Fibroblast of pulmonary artery (primary cell): ENCODE measurements around the gene ZNF292.
"Not testable (repeated sequence)": the region's sequence is repeated elsewhere in the genome, so short reads cannot be mapped to it uniquely, and the experiment has no call there.

Experiments
- DNase-seq: peaks from one replicate; pipeline ENCODE4 v3.0.0-alpha.2; 2010; ENCODE audit warnings: low read depth
- H3K4me3 ChIP-seq: replicated peaks from 2 replicates; pipeline ENCODE4 v1.5.1; 2011; ENCODE audit warnings: low read depth, mild to moderate bottlenecking, control low read depth, low read length, moderate library complexity
- CTCF ChIP-seq: IDR thresholded peaks from 2 replicates; pipeline ENCODE4 v1.5.1; 2011; ENCODE audit warnings: mild to moderate bottlenecking, control low read depth, low read length, inconsistent platforms; ENCODE audit errors: missing control alignments

The ZNF292 gene

DNA sequence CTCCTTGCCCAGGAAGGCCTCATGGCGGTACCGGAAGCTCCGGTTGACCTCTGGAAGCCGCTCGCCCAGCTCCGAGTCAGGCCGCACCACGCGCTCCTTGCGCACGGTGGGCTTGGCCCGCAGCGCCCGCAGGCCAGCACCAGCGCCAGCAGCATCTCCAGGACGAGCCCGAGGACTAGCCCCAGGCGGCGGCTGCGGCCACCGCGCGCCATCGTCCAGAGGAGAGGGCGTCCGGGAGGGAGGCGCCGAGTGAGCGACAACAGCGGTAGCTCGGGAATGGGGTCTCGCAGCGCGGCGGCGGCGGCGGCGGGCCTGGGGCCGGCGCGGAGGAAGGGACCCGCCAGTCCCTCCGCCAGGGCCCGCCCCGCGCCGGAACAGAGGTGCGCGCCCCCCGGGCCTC, 32.9 kb upstream of the ZNF292 start:
- no peak for DNase-seq
- TF ChIP-seq CTCF: no peak
- no peak overlapping the region for H3K4me3 ChIP-seq

GRCh38 chr6:87124074-87124473, 31.3 kb upstream of the ZNF292 start:
- TF ChIP-seq CTCF: no peak
- H3K4me3 ChIP-seq: no peak overlapping the region
- no peak for DNase-seq

- TF ChIP-seq CTCF: no peak
- H3K4me3 ChIP-seq: no peak overlapping the region
- DNase-seq: no peak
Measured at GRCh38 chr6:87126501-87126900, 28.9 kb upstream of the ZNF292 start.

DNA sequence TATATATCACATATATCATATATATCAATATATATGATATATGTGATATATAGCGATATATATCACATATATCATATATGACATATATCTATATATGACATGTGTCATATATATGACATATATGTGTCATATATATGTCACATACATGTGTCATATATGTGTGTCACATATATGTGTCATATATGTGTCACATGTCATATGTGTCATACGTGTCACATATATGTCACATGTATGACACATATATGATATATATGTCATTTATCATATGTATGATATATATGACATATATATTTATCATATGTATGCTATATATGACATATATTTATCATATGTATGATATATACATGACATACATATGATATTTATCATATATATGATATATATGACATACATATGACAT, 27.6 kb upstream of the ZNF292 start:
- TF ChIP-seq CTCF: no peak
- no peak overlapping the region for H3K4me3 ChIP-seq
- no peak for DNase-seq

GRCh38 chr6:87136963-87137362, 18.4 kb upstream of the ZNF292 start:
- no peak for DNase-seq
- TF ChIP-seq CTCF: no peak
- H3K4me3 ChIP-seq: no peak overlapping the region

DNA sequence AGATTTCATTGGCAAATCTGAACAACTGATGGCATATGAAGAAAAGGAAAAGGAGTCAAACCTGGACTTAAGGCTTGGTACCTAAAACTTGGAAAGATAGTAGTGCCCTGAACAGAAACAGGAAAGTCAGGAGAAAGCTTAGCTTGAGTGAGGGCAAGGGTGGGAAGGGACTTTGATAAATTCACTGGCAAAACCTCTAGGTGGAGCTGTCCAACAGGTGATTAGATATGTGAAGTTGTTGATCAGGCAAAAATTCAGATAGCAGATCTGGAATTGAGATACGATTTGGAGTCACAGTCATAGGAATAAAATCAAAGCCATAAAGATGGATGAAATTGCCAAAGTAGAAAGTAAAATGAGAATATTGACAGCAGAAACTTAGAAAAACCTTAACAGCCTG, 16.1 kb upstream of the ZNF292 start:
- peak; percentile 74 for TF ChIP-seq CTCF
- DNase-seq: peak; percentile 69
- no peak overlapping the region for H3K4me3 ChIP-seq

GRCh38 chr6:87139927-87140326, 15.4 kb upstream of the ZNF292 start:
- not testable (repeated sequence) for DNase-seq, H3K4me3 ChIP-seq

DNA sequence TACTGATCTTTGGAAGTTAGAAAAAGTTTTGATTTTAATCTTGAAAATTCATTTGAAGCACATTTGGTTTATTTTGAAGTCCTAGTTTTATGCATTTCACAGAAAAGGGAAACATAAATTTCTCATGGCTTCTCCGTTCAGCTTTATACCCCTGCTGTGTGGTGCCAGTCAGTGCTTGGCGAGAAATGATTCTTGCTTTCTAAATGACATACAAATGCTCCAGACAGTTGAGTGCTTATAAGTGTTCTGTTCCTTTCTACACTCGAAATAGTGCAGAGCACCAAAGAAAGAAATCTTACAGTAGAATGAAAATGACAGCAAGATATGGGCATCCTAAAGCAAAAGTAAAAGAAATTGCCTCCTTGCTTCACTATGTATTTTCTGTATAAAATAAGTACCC, 9.0 kb upstream of the ZNF292 start:
- H3K4me3 ChIP-seq: no peak overlapping the region
- DNase-seq: no peak
- TF ChIP-seq CTCF: no peak
